Muscle layer of duodenum (tissue), 2 donors: ENCODE results near the gene NCK1.
"Not testable (repeated sequence)": the region's sequence is repeated elsewhere in the genome, so short reads cannot be mapped to it uniquely, and the experiment has no call there.

ENCODE experiments used
- H3K27ac ChIP-seq: one replicate; pipeline ENCODE4 v1.7.0; 2013; ENCODE audit warnings: mild to moderate bottlenecking, low read length
- H3K27me3 ChIP-seq: one replicate; pipeline ENCODE4 v1.7.0; 2013; ENCODE audit warnings: low read depth, mild to moderate bottlenecking, control low read depth, low read length
- H3K36me3 ChIP-seq, 2 donors: one replicate each; pipeline ENCODE4 v1.7.0; 2013; ENCODE audit warnings: low read length in 2 of 2, control low read depth in 1 of 2, mild to moderate bottlenecking in 1 of 2; ENCODE audit not compliant: insufficient read depth in 2 of 2, control insufficient read depth in 1 of 2
- H3K4me1 ChIP-seq, 2 donors: one replicate each; pipeline ENCODE4 v1.7.0; 2013; ENCODE audit warnings: low read length in 2 of 2, mild to moderate bottlenecking in 2 of 2, control low read depth in 1 of 2, moderate library complexity in 1 of 2; ENCODE audit not compliant: insufficient read depth in 2 of 2, control insufficient read depth in 1 of 2
- H3K4me3 ChIP-seq, 2 donors: one replicate each; pipeline ENCODE4 v1.7.0; 2013; ENCODE audit warnings: low read length in 2 of 2, low read depth in 1 of 2, mild to moderate bottlenecking in 1 of 2
- H3K9me3 ChIP-seq, 2 donors: one replicate each; pipeline ENCODE4 v1.7.0; 2013; ENCODE audit warnings: low read length in 2 of 2, control low read depth in 1 of 2, mild to moderate bottlenecking in 1 of 2; ENCODE audit not compliant: control insufficient read depth in 1 of 2
- donor health status: healthy.

Gene NCK1

GRCh38 chr3:136869282-136869681, 7.3 kb downstream of the NCK1 start:
- Histone ChIP-seq H3K9me3 (no peaks in the 10 kb centered on the region), H3K4me3 (no peak overlapping the region), H3K27ac (no peak overlapping the region), H3K36me3 (peaks cover 0 to 2% of the 10 kb centered on the region in 2 donors), H3K27me3 (no peaks in the 10 kb centered on the region), H3K4me1 (no peaks in the 10 kb centered on the region)

- not testable (repeated sequence) for H3K9me3 ChIP-seq, H3K4me3 ChIP-seq, H3K27ac ChIP-seq, H3K27me3 ChIP-seq, H3K4me1 ChIP-seq, H3K36me3 ChIP-seq
These were observed 10.2 kb downstream of the NCK1 start for GRCh38 chr3:136872258-136872657.

- not testable (repeated sequence) for H3K27ac ChIP-seq, H3K4me3 ChIP-seq, H3K36me3 ChIP-seq, H3K27me3 ChIP-seq, H3K9me3 ChIP-seq
- H3K4me1 ChIP-seq = peaks cover 0 to 11% of the 10 kb centered on the region in 2 donors
These were observed 17.5 kb downstream of the NCK1 start for GRCh38 chr3:136879510-136879909.

- no peaks in the 10 kb centered on the region for H3K36me3 ChIP-seq
- peaks cover 0 to 14% of the 10 kb centered on the region in 2 donors for H3K4me1 ChIP-seq
These were observed 20.6 kb downstream of the NCK1 start for GRCh38 chr3:136882571-136882970.

GRCh38 chr3:136883967-136884720, 22.1 kb downstream of the NCK1 start:
- H3K4me3 ChIP-seq = no peak overlapping the region
- no peaks in the 10 kb centered on the region for H3K27me3 ChIP-seq
- peaks cover 0 to 4% of the 10 kb centered on the region in 2 donors for H3K9me3 ChIP-seq
- H3K4me1 ChIP-seq = peaks cover 0 to 14% of the 10 kb centered on the region in 2 donors
- no peak overlapping the region for H3K27ac ChIP-seq
- H3K36me3 ChIP-seq = no peaks in the 10 kb centered on the region

More at GRCh38 chr3:136882571-136882970, 20.6 kb downstream of the NCK1 start:
- Histone ChIP-seq H3K4me3 (no peak overlapping the region), H3K27ac (no peak overlapping the region), H3K27me3 (no peaks in the 10 kb centered on the region), H3K9me3 (peaks cover 0 to 4% of the 10 kb centered on the region in 2 donors)

- Histone ChIP-seq H3K4me1 (peaks cover 0 to 14% of the 10 kb centered on the region in 2 donors), H3K36me3 (peaks cover 0 to 3% of the 10 kb centered on the region in 2 donors), H3K9me3 (no peaks in the 10 kb centered on the region), H3K27ac (no peak overlapping the region), H3K27me3 (no peaks in the 10 kb centered on the region), H3K4me3 (no peak overlapping the region)
These were observed 23.6 kb downstream of the NCK1 start for GRCh38 chr3:136885357-136886213.

GRCh38 chr3:136889947-136890346, 27.9 kb downstream of the NCK1 start:
- no peak overlapping the region for H3K4me3 ChIP-seq
- peaks cover 0 to 3% of the 10 kb centered on the region in 2 donors for H3K9me3 ChIP-seq
- H3K36me3 ChIP-seq = peaks cover 0 to 3% of the 10 kb centered on the region in 2 donors
- H3K4me1 ChIP-seq = peaks cover 0 to 10% of the 10 kb centered on the region in 2 donors
- H3K27ac ChIP-seq = no peak overlapping the region
- H3K27me3 ChIP-seq = no peaks in the 10 kb centered on the region

- peaks cover 0 to 3% of the 10 kb centered on the region in 2 donors for H3K36me3 ChIP-seq
- peaks cover 0 to 3% of the 10 kb centered on the region in 2 donors for H3K9me3 ChIP-seq
- H3K4me1 ChIP-seq = peaks cover 0 to 7% of the 10 kb centered on the region in 2 donors
These were observed 30.2 kb downstream of the NCK1 start for GRCh38 chr3:136891934-136892855.

GRCh38 chr3:136893848-136894443, 31.9 kb downstream of the NCK1 start:
- H3K27me3 ChIP-seq = no peaks in the 10 kb centered on the region
- peaks cover 0 to 3% of the 10 kb centered on the region in 2 donors for H3K9me3 ChIP-seq
- no peak overlapping the region for H3K4me3 ChIP-seq
- H3K27ac ChIP-seq = no peak overlapping the region
- H3K4me1 ChIP-seq = peaks cover 0 to 13% of the 10 kb centered on the region in 2 donors
- peaks cover 0 to 3% of the 10 kb centered on the region in 2 donors for H3K36me3 ChIP-seq

More at GRCh38 chr3:136891934-136892855, 30.2 kb downstream of the NCK1 start:
- no peak overlapping the region for H3K4me3 ChIP-seq
- H3K27ac ChIP-seq = no peak overlapping the region
- no peaks in the 10 kb centered on the region for H3K27me3 ChIP-seq

GRCh38 chr3:136897171-136897570, 35.2 kb downstream of the NCK1 start:
- H3K27ac ChIP-seq = not testable (repeated sequence)

More at GRCh38 chr3:136897171-136897570, 35.2 kb downstream of the NCK1 start:
- H3K9me3 ChIP-seq, H3K4me3 ChIP-seq, H3K36me3 ChIP-seq, H3K27me3 ChIP-seq: not testable (repeated sequence)
- peaks cover 0 to 23% of the 10 kb centered on the region in 2 donors for H3K4me1 ChIP-seq
